Testis (tissue), 2 donors: Measurements from ENCODE around the gene NPC1L1.

Experiments used
- CTCF ChIP-seq, 3 experiments: fragments of 450-650 bp in 2 of 3; fragments of 200-600 bp in 1 of 3; sonication (generic) in 1 of 3; IDR thresholded peaks; one replicate each; pipeline ENCODE4 v1.5.1; 2016 to 2019; ENCODE audit warnings: antibody characterized with exemption in 3 of 3, mild to moderate bottlenecking in 2 of 3, moderate library complexity in 1 of 3
- POLR2A ChIP-seq: fragments of 450-650 bp; IDR thresholded peaks from one replicate; pipeline ENCODE4 v1.6.1; 2017; ENCODE audit warnings: antibody characterized with exemption, mild to moderate bottlenecking, moderate library complexity

DNA sequence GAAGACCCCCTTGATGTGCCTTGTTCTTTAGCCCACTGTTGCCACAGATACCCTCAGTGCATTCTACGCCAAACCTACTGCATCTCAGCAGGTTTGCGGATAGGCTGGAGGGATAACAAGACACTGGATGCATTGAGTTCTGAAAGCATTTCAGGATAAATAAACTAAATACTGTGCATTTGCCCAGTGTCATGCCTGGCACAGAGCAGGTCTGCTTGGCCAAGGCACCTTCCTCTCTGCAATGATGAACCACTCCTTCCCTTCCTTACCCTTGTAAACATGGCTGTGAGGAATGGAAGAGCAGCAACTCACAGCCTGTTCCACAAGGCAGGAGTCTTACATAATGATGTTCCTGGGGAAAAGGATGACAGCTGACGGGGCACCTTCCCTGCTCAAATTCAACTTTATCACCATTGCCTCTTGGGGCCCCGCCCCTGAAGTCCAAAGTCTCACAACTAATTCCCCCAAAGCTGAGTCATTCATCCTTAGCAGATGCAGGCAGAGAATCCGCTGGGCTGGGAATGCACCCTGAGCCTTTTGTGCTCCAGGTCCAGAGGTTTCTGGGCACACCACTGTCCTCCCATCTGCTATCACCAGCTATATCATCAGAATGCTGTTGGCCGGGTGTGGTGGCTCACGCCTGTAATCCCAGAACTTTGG is 21.0 kb upstream of the NPC1L1 start:
- TF ChIP-seq CTCF (IDR thresholded peaks at IDR 0.05) (no peak), POLR2A (no peak)
